Stimulated activated CD4-positive, alpha-beta T cell treated with anti-CD3 and anti-CD28 coated beads, Interleukin-12 subunit alpha, Interleukin-12 subunit beta, amount 100 ng/mL, for 24 hours (primary cell): ENCODE data around the gene FOXI1.
"Not testable (repeated sequence)": the region's sequence is repeated elsewhere in the genome, so short reads cannot be mapped to it uniquely, and the experiment has no call there.

ENCODE experiments used
- DNase-seq, 2 experiments: peaks; one replicate each; pipeline ENCODE4 v3.0.0-alpha.2; 2020; ENCODE audit warnings: low read depth in 2 of 2

The FOXI1 gene

DNA sequence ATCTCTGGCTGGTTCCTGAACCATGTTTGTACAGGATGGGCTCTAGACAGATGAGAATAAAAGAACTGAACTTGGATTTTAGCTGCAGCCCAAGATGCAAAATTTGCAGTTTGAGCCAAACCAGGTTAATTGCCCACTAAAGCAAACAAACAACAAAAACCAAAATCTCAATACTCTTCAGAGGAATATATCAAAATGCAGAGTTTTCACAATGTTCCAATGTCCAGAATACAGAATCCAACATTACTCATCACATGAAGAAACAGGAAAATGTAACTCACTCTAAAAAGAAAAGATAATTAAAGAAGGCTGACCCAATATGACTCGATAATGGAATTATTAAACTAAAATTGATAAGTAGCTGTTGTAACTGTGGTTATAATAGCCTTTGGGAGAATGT, 20.4 kb downstream of the FOXI1 start:
- DNase-seq, result no peak

DNA sequence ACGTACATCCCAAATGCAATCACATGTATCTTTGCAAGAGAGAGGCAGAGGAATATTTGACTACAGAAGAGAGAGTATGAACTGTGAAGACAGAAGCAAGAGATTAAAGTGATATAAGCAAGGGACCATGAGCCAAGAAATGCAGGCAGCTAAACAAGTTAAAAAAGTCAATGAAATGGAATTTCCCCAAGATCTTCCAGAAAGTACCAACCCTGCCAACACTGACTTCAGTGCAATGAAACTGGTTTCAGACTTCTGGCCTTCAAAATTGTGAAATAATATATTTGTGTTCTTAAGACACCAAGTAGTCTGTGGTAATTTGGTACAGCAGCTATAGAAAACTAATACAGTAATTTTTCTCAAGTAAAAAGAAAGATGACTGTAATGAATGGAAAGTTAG, 20.9 kb downstream of the FOXI1 start:
- DNase-seq, result no peak

- DNase-seq, result no peak
Observed at GRCh38 chr5:170131235-170131634, 25.5 kb downstream of the FOXI1 start.

- DNase-seq, result no peak
Observed at GRCh38 chr5:170132269-170132975, 26.7 kb downstream of the FOXI1 start.

DNA sequence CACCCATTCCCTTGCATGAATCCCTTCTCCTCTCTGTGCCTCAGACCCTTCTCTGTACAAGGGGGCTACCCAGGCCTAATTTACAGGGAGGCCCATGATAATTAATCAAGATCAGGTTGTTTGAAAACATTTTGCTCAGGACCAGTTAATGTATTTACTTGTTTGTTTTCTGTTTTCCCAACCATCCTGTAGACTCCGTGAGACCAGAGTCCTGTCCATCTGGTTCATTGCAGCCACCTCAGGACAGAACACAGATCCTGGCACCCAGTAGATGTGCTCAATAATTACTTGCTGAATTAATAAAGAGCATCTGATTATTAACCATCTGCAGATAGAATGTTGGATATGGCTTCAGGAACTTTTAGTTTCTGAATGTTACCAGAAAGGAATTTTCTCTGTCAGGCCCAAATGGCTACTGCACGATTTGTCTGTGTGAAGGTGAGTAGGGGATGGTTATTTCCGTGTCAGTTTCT, 27.3 kb downstream of the FOXI1 start:
- no peak for DNase-seq

GRCh38 chr5:170135796-170136490, 30.2 kb downstream of the FOXI1 start:
- DNase-seq, result no peak

DNA sequence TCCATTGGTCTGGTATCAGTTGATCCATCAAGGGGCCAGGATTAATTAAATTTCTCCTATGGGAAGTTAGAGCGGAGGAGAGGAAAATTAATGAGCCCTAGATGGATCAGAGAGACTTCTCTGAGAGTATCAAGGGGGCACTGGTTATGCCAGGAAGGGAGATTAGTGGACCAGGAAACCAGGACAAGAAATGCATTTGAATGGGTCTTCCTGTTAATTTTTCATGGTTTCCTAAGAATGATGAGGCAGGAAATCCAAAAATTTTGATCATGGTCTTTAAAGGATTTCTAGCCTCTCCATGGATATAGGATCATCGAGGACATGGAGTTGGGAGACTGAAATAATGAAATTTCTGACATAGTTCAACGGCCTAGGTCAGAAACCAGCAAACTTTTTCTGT, 30.8 kb downstream of the FOXI1 start:
- DNase-seq, result no peak

- no peak for DNase-seq
Observed at GRCh38 chr5:170137694-170138214, 32.1 kb downstream of the FOXI1 start.

DNA sequence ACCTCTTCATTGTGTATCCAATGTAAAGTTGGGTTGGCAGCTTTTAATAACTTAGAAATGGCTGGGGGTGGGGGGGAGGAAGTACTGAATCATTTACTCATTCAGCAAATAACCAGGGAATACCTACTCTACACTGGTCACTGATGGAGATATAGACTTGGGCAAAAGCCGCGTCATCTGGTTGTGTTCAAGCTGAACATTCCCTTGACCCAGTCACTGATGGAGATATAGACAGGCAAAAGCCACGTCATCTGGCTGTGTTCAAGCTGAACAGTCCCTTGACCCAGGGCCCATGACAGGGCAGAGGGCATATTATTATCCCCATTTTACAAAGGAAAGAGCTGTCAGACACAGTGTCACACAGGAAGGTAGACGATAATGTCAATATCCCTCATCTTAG, 32.6 kb downstream of the FOXI1 start:
- DNase-seq, result no peak

- DNase-seq, result no peak
Observed at GRCh38 chr5:170139786-170140335, 34.2 kb downstream of the FOXI1 start.

GRCh38 chr5:170141196-170141595, 35.5 kb downstream of the FOXI1 start:
- DNase-seq, result not testable (repeated sequence)

- no peak for DNase-seq
Observed at GRCh38 chr5:170141636-170142035, 35.9 kb downstream of the FOXI1 start.

DNA sequence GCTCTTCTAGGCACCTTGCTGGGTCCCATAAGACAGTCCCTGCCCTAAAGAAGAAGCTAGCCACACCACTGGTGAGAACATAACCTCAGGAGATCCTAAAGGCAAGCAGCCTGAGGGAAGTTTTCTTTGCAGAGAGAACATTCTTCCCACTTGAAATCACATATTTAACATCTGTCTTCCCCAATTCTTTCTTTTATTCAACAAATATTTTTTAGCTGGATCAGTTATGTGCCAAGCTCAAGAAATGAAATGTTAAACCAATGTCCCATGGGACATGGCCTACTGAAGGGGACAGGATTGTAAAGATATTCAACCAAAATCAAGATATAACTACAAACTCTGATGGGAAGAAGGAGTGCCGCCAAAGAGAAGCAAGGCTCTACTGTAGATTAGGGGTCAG, 36.5 kb downstream of the FOXI1 start:
- no peak for DNase-seq

GRCh38 chr5:170143091-170143490, 37.4 kb downstream of the FOXI1 start:
- DNase-seq, result no peak

DNA sequence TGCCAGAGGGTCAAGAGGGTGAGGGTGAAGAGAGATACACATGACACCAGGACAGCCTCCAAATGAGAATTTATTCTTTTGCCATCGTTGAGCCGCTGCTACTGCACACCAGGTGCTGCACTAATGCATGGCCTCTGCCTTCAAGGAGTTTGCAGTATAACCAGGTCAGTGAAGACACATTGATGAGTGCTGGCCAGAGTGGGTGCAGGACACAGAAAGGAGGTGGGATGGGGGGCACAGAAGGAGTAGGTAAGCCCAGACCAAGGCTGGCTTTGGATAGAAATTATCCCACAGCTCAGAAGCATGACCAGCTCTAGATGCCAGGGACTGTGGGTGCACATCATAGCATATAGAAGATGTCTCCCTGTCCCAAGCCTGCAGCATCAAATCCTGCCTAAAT, 38.0 kb downstream of the FOXI1 start:
- DNase-seq, result no peak

GRCh38 chr5:170144286-170145023, 38.8 kb downstream of the FOXI1 start:
- DNase-seq, result no peak

- no peak for DNase-seq
Observed at GRCh38 chr5:170145462-170145861, 39.8 kb downstream of the FOXI1 start.

GRCh38 chr5:170147051-170147752, 41.5 kb downstream of the FOXI1 start:
- no peak for DNase-seq

DNA sequence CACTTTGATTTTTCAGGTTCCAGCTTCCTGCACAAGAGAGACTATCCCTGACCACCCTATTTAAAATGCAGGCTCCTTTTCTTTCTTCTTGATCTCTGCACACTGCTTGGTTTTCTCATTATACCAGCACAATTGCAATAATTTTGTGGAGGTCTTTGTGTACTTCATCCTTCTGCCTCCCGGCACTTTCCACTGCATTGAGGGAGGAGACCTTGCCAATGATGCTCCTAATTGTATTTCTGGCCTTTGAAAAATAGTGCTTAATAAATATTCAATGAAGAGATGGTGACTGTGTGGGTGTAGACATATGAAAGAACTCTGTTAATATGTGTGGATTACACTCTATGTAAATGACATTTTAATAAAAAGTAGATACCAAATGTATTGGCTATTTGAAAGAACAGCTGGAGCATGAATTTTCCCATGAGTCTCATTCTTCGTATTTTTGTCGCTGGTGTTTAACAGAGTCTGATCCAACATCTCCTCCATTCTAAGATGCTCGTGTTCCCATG, 42.1 kb downstream of the FOXI1 start:
- DNase-seq, result no peak

- no peak for DNase-seq
Observed at GRCh38 chr5:170148430-170149205, 42.9 kb downstream of the FOXI1 start.

GRCh38 chr5:170149206-170149515, 43.5 kb downstream of the FOXI1 start:
- no peak for DNase-seq
